ENCODE measurements around the gene SH3D19. TPM values are rescaled to one million over a fixed set of nuclear protein-coding genes. Genes with fewer than 3 reads are reported as not detected.
A peak's percentile ranks its signal among the peaks of the same experiment; 100 is the strongest.

Gene SH3D19
- total RNA-seq, 2 experiments from 2014 or later = not detected

DNA sequence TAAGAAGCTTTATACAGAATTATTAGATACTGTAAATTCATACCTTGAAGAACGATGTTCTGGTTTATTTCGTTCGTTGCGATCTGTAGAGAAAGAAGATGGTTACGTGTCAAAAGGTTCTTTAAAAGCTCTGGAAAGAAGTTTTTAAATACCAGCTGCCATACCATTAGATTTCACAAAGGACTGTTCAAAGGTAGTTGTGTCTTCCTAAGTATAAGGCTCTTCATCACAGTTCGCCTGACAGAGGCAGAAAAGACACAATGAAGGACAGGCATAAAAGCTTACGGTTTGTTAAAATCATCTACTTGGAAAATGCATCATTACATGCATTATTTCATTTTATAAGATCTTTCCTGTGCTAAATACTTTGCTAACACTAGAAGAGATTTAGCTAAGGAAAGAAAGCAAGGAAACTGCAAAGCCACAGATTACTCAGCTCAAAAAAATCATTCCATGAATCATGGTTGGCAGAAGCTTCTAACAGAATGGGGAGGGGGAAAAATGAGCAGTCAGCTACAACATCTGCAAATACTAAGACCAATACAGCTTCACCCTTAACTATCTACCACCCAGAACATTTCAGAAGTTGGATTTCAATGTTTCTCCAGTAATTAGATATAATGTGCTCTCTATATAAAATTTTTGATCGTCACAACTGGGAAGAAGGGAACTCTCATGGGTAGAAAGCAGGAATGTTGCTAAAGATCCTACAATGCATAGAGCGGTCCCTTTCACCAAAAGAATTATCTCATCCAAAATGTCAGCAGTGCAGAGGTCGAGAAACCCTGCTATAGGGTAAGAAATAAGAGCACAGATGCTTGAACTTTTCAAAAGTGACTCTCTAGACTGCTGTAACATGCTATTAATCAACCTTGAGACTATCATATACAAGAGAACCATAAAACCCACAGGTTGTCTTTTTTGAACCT, 99.1 kb downstream of the SH3D19 start:
- DNase-seq (no peak), ATAC-seq (no peak)
- Mint-ChIP-seq H3K36me3 (no peaks in the 10 kb centered on the region), H3K4me1 (no peaks in the 10 kb centered on the region), H3K27ac (no peak overlapping the region), H3K4me3 (no peak overlapping the region), H3K27me3 (peaks cover 48% of the 10 kb centered on the region), H3K9me3 (ENCODE audit: low read depth) (no peaks in the 10 kb centered on the region)
- CTCF ChIA-PET = no interaction called here

DNA sequence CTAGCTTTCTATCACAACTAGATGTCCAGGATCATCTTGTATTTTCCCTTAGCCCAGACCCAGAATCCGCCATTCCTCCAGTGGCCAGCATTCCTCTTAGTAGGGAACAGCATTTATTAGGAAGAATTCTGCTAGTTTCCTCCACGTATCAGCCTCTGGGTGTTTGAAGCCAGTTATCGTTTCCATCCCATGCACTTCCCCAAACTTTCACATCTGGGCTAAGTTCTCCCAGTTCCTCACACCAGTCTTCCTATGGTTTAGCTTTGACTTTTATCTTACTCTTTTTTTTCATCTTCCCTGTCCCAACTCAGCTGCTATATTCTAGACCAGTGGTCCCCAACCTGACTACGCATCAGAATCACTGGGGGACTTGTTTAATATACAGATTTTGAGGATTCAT, 101.9 kb downstream of the SH3D19 start:
- Mint-ChIP-seq H3K9me3 (ENCODE audit: low read depth) (no peaks in the 10 kb centered on the region), H3K27me3 (peaks cover 54% of the 10 kb centered on the region), H3K4me1 (no peaks in the 10 kb centered on the region), H3K27ac (no peak overlapping the region), H3K36me3 (no peaks in the 10 kb centered on the region), H3K4me3 (no peak overlapping the region)
- ATAC-seq = no peak
- CTCF ChIA-PET = no interaction called here
- DNase-seq = no peak

DNA sequence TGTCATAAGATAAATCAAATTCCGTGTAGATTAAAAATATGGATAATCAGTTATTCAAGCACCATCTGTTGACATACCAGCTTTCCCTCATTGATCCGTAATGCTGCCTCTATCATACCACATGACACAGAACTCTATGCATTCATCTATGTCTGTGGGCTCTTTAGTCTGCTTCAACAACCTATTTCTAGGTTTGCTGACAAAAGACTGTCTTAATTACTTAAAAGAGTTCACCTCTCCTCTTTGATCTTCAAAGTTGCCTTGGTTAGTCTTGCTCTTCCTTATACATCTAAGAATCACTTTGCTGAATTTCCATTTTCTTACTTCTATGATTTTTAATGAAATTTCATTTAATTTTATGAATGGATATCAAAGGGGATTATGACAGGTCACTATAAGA, 105.5 kb downstream of the SH3D19 start:
- no peak for DNase-seq
- Mint-ChIP-seq H3K27me3 (peaks cover 41% of the 10 kb centered on the region), H3K9me3 (ENCODE audit: low read depth) (no peaks in the 10 kb centered on the region)

DNA sequence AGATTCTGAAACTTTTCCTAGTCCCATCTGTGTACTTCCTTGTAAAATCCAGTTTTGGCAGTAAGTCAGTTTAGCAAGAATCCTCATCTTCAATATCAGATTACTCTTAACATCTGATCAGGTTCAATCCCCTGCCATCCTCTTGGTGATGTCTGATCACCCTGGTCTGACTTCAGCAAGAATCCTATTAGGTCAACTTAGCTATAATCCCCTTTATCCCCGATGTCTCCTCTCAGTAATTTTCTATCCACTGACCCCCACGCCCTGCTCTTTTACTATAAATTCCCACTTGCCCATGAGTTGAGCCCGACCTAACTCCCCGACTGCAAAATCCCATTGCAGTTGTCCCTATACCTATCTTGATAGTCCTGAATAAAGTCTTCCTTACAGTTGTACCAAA, 106.3 kb downstream of the SH3D19 start:
- Mint-ChIP-seq H3K9me3 (ENCODE audit: low read depth) (no peaks in the 10 kb centered on the region), H3K27me3 (peaks cover 36% of the 10 kb centered on the region), H3K4me1 (no peaks in the 10 kb centered on the region), H3K36me3 (no peaks in the 10 kb centered on the region), H3K27ac (no peak overlapping the region), H3K4me3 (no peak overlapping the region)
- DNase-seq = no peak
- ATAC-seq = no peak
- CTCF ChIA-PET = no interaction called here

More for the DNA sequence above, 105.5 kb downstream of the SH3D19 start:
- CTCF ChIA-PET = no interaction called here
- no peaks in the 10 kb centered on the region for H3K4me1 Mint-ChIP-seq
- H3K36me3 Mint-ChIP-seq = no peaks in the 10 kb centered on the region
- H3K4me3 Mint-ChIP-seq = no peak overlapping the region
- ATAC-seq = no peak
- no peak overlapping the region for H3K27ac Mint-ChIP-seq

DNA sequence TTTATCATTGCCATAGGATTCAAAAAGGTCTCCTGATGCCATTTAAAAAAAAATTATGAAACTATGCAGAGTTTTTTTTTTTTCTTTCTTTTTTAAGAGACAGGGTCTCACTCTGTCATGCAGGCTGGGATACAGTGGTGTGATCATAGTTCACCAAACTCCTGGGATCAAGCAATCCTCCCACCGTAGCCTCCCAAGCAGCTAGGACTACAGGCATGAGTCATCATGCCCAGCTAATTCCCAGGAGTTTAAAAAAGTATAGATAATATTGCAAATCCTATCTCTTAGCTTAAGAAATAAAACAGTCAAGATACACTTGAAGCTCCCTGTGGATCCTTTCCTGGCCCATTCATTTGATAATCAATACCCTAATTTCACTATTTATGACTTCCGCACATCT, 107.1 kb downstream of the SH3D19 start:
- CTCF ChIA-PET = no interaction called here
- ATAC-seq (no peak), DNase-seq (no peak)
- Mint-ChIP-seq H3K36me3 (no peaks in the 10 kb centered on the region), H3K4me1 (no peaks in the 10 kb centered on the region), H3K9me3 (ENCODE audit: low read depth) (no peaks in the 10 kb centered on the region), H3K27me3 (peaks cover 33% of the 10 kb centered on the region), H3K4me3 (no peak overlapping the region), H3K27ac (no peak overlapping the region)

DNA sequence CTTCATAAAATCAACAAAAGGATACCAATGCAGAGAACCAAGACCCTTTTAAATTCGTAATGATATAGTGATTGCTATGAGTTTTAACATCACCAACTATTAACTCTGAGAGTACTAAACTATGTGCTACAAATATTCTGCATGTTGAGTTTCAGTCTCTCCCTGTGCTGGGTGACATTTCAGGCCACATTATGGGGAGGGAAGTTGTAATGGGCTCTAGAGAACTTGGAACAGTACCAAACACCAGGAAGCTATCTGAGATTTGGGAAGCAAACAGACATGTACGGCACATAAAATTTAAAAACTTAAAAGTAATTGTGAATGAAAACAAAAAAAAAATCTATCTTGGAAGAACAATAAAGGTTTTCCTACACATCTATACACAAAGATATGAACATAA, 108.1 kb downstream of the SH3D19 start:
- Mint-ChIP-seq H3K4me3 (no peak overlapping the region), H3K27me3 (peaks cover 30% of the 10 kb centered on the region), H3K27ac (no peak overlapping the region), H3K36me3 (no peaks in the 10 kb centered on the region), H3K9me3 (ENCODE audit: low read depth) (no peaks in the 10 kb centered on the region), H3K4me1 (no peaks in the 10 kb centered on the region)
- no peak for DNase-seq
- CTCF ChIA-PET = no interaction called here
- no peak for ATAC-seq

DNA sequence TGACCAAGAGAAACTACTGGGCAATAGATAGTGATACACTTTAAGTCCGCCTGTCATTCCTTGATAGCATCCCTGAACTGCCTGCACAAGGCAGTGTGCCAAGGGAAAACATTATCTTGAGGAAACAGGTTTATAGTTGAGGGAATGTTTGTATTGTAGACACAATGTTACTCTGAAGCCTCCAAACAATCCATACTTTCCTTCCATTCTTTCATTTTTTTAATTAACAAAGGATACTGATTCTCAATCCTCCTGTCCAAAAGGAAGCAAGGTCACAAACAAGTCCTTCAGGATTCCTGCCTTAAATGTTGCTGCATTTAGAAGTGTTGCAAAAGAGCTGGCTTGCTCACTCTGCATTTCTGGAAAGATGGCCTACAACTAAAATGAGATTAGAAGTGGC, 110.1 kb downstream of the SH3D19 start:
- DNase-seq (no peak), ATAC-seq (no peak)
- no peaks in the 10 kb centered on the region for H3K36me3 Mint-ChIP-seq
- CTCF ChIA-PET = no interaction called here
- no peak overlapping the region for H3K4me3 Mint-ChIP-seq
- H3K4me1 Mint-ChIP-seq = no peaks in the 10 kb centered on the region
- peaks cover 23% of the 10 kb centered on the region for H3K27me3 Mint-ChIP-seq
- H3K9me3 Mint-ChIP-seq (ENCODE audit: low read depth) = no peaks in the 10 kb centered on the region
- no peak overlapping the region for H3K27ac Mint-ChIP-seq

DNA sequence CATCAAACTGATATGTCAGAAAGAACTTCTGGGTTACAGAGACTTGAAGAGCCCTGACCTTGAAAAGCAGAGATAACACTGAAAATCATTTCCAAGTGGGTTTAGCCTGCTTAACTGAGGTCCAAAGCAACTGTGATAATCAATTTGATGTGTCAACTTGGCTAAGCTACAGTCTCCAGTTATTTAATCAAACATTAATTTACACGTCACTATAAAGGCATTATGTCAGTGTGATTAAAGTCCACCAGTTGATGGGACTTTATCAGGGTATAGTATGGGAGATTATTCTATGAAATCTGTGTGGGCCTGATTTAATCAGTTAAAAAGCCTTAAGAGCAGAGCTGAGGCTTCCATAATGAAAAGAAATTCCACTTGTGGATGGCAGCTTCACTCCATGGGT, 117.5 kb downstream of the SH3D19 start:
- DNase-seq (no peak), ATAC-seq (no peak)
- no peaks in the 10 kb centered on the region for H3K4me1 Mint-ChIP-seq
- H3K9me3 Mint-ChIP-seq (ENCODE audit: low read depth) = no peaks in the 10 kb centered on the region
- H3K36me3 Mint-ChIP-seq = no peaks in the 10 kb centered on the region
- no peak overlapping the region for H3K4me3 Mint-ChIP-seq
- H3K27ac Mint-ChIP-seq = no peak overlapping the region
- CTCF ChIA-PET = no interaction called here
- H3K27me3 Mint-ChIP-seq = no peaks in the 10 kb centered on the region

DNA sequence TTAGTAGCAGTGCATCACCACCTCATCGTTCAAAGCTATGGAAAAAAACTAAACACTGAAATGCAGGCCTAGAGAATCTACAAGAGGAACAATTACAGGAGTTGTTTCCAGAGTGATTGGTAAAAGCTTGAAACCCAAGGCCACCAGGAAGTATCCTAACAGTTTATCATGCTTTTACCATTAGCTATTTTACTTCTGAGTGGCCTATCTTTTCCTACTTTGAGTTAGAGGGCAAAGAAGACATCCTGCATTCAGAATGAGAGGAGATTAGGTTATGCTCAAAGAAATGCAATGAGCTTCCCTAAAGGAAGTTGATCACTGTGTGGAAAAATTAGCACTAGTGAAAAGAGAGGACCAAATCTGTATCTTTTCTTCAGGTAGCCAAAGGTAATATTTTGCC, 118.2 kb downstream of the SH3D19 start:
- CTCF ChIA-PET = no interaction called here
- ATAC-seq = no peak
- no peaks in the 10 kb centered on the region for H3K27me3 Mint-ChIP-seq
- no peaks in the 10 kb centered on the region for H3K36me3 Mint-ChIP-seq
- H3K4me3 Mint-ChIP-seq = no peak overlapping the region
- no peaks in the 10 kb centered on the region for H3K9me3 Mint-ChIP-seq (ENCODE audit: low read depth)
- no peak overlapping the region for H3K27ac Mint-ChIP-seq
- no peak for DNase-seq
- no peaks in the 10 kb centered on the region for H3K4me1 Mint-ChIP-seq

DNA sequence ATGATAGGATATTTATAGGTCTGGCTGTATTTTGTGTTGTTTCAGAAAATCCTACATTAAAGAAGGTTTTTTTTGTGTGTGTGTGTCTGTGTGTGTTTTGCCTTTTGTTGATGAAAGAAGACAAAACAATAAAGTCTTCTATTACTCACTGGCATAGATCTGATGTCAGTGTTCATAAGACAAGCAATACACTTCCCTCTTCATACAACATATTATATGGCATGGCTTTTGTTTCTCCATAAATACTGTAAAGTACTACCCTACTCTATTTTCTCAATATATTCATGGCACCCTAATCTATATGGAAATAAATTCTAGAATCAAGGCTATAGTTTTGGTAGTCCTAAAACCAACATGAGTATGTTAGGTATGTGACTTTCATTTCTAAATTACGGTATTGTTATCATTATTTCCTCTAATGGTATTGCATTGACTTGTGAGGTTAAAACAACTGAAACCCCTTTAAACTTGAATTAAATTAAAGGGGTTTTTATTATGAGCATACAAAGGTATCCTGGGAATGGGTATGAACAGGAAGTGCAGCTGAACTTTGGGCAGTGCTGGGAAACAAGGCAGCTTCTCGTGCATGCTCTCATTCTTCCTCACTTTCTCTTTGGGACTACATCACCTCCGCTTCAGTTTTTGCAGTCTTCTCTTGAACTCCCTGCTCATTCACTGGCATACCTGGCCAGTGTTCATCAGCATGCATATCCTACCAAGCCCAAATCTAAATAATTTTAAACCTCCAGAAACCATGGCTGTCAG, 119.0 kb downstream of the SH3D19 start:
- H3K27me3 Mint-ChIP-seq = no peaks in the 10 kb centered on the region
- H3K9me3 Mint-ChIP-seq (ENCODE audit: low read depth) = no peaks in the 10 kb centered on the region
- ATAC-seq (no peak), DNase-seq (no peak)
- no peaks in the 10 kb centered on the region for H3K36me3 Mint-ChIP-seq
- H3K4me3 Mint-ChIP-seq = no peak overlapping the region
- peak overlapping the region; percentile 24 for H3K27ac Mint-ChIP-seq
- H3K4me1 Mint-ChIP-seq = no peaks in the 10 kb centered on the region
- CTCF ChIA-PET = no interaction called here

DNA sequence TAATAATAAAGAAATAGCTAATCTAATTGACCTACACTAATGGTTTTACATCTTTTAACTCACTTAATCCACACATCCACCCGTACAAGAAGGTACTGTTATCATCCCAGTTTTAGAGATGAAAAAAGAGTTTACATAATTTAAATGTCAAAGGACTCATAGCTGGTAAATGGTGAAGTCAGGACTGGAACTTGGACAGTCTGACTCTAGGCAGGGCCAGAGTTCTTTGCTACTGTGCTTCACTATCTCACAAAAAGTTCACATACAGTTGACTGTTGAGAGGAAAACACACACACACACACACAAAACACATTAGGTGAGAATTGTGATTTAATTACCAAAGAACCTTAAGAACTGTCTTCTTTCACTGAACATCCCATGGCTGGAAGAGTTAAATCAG, 119.7 kb downstream of the SH3D19 start:
- CTCF ChIA-PET = no interaction called here
- no peak for ATAC-seq

DNA sequence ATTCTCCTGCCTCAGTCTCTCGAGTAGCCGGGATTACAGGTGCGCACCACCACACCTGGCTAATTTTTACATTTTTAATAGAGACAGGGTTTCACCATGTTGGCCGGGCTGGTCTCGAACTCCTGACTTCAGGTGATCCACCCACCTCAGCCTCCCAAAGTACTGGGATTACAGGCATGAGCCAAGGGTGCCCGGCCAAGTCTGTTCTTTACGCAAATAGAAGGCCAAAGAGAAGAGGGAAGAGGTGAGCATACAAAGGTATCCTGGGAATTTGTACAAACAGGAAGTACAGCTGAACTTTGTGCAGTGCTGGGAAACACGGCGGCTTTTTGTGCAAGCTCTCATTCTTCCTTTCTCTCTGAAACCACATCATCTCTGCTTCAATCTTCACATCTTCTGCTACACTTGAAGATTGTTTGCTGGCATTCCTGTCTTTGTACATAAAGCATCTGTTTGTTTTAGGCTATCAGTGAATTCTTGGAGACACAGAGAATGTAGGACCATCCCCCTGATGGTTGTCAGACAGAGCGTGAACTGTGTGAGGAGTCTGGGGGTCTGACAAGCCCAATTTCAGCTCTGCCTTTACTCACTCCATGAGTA, 120.4 kb downstream of the SH3D19 start:
- Mint-ChIP-seq H3K27me3 (no peaks in the 10 kb centered on the region), H3K9me3 (ENCODE audit: low read depth) (no peaks in the 10 kb centered on the region), H3K4me3 (no peak overlapping the region), H3K36me3 (no peaks in the 10 kb centered on the region), H3K4me1 (no peaks in the 10 kb centered on the region), H3K27ac (no peak overlapping the region)
- DNase-seq = no peak
- ATAC-seq = no peak
- CTCF ChIA-PET = no interaction called here

More for the DNA sequence above, 119.7 kb downstream of the SH3D19 start:
- no peak for DNase-seq
- H3K36me3 Mint-ChIP-seq = no peaks in the 10 kb centered on the region
- H3K9me3 Mint-ChIP-seq (ENCODE audit: low read depth) = no peaks in the 10 kb centered on the region
- no peak overlapping the region for H3K27ac Mint-ChIP-seq
- no peaks in the 10 kb centered on the region for H3K27me3 Mint-ChIP-seq
- no peaks in the 10 kb centered on the region for H3K4me1 Mint-ChIP-seq
- no peak overlapping the region for H3K4me3 Mint-ChIP-seq

DNA sequence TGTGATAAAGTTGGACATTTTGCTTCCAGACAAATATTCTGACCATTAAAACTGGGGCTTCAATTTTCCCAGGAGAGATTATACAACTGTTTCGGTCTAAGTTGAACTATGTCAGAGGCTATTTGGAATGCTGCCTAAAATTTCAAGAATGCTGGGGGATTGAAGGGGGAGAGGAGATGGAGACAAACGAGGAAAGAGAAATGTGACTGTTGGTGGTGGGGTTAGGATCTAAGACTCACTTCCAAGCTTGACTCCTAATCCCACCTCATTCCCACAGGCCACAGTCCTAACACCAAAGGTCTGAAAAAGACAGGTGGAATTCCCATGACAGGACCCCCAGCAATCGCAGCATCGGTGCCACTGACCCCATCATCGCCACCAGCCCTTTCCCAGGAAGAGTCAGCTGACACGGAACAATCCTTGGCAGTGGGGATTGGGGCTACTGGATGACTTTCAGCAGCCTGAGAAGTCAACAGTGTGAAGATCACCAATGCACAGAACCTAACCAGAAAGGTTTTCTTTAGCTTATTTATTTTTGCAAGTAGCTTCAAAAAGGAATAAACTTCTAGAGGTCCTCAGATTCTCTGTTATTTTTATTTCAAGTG, 122.5 kb downstream of the SH3D19 start:
- DNase-seq = no peak
- CTCF ChIA-PET = no interaction called here

More for the DNA sequence above, 122.5 kb downstream of the SH3D19 start:
- H3K9me3 Mint-ChIP-seq (ENCODE audit: low read depth) = no peaks in the 10 kb centered on the region
- no peaks in the 10 kb centered on the region for H3K27me3 Mint-ChIP-seq
- no peak overlapping the region for H3K4me3 Mint-ChIP-seq
- H3K36me3 Mint-ChIP-seq = no peaks in the 10 kb centered on the region
- H3K27ac Mint-ChIP-seq = no peak overlapping the region
- H3K4me1 Mint-ChIP-seq = no peaks in the 10 kb centered on the region
- ATAC-seq = no peak
